ENCODE data around the gene PSMD2. TPM values are rescaled to one million over a fixed set of nuclear protein-coding genes. Genes with fewer than 3 reads are reported as not detected.

PSMD2 gene
- total RNA-seq, 2 experiments from 2014 or later = 207 to 236 TPM

DNA sequence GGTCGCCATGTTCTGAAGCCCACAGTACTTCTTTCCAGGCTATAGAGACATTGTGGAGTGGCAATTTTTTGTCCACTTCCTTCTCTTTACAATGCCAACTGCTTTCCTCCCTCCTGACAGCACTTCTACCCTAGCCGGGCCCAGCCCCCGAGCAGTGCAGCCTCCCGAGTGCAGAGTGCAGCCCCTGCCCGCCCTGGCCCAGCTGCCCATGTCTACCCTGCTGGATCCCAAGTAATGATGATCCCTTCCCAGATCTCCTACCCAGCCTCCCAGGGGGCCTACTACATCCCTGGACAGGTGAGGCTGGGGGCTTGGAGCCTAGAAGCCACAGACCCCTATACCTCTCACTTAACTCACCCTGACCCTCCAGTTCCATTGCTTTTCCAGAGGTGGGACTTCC lies 18.2 kb downstream of the PSMD2 start:
- no peaks in the 10 kb centered on the region for H3K27me3 Mint-ChIP-seq
- no peaks in the 10 kb centered on the region for H3K9me3 Mint-ChIP-seq (ENCODE audit: low read depth)
- peak overlapping the region; percentile 35 for H3K27ac Mint-ChIP-seq
- POLR2A ChIA-PET = no interaction called here
- intact Hi-C loops (cut with DNase I, micrococcal nuclease) = loop anchor here (5.0 kb wide), 2 partner anchors 145 to 680 kb away; partner anchors contain the start of genes AP2M1 (in 1 of the 2) and KLHL24 (in 1 of the 2)
- peaks cover 39% of the 10 kb centered on the region for H3K4me1 Mint-ChIP-seq
- DNase-seq (no peak), ATAC-seq (no peak)
- CTCF ChIA-PET = no interaction called here
- H3K4me3 Mint-ChIP-seq = peak overlapping the region; percentile 84
- peaks cover 49% of the 10 kb centered on the region for H3K36me3 Mint-ChIP-seq (ENCODE audit: low read depth)

DNA sequence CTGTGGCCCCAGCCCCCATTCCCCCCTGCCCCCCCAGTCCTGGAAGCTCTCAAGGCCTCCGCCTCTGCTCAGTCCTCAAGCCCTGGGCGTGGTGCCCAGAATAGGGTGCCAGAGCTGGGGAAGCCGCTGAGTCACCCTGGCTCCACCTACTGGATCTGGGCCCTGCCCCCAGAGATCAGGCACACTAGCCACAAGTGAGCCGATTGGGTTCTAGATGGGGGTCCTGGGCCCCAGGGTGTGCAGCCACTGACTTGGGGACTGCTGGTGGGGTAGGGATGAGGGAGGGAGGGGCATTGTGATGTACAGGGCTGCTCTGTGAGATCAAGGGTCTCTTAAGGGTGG lies 21.0 kb downstream of the PSMD2 start:
- POLR2A ChIA-PET = interaction anchor here (0.6 kb wide), 1 partner anchor 17 kb away, joined by 3 read pairs; no protein-coding TSS in a partner anchor
- peaks cover 77% of the 10 kb centered on the region for H3K36me3 Mint-ChIP-seq (ENCODE audit: low read depth)
- peaks cover 54% of the 10 kb centered on the region for H3K4me1 Mint-ChIP-seq
- H3K9me3 Mint-ChIP-seq (ENCODE audit: low read depth) = no peaks in the 10 kb centered on the region
- DNase-seq = peak; percentile 76
- ATAC-seq = peak; percentile 78
- CTCF ChIA-PET = interaction anchor here (1.6 kb wide), 1 partner anchor 70 kb away, joined by 5 read pairs; the partner anchor contains the start of gene EEF1AKMT4
- intact Hi-C loops (cut with DNase I, micrococcal nuclease) = no loop called here
- H3K27ac Mint-ChIP-seq = peak overlapping the region; percentile 57
- no peak overlapping the region for H3K4me3 Mint-ChIP-seq
- H3K27me3 Mint-ChIP-seq = no peaks in the 10 kb centered on the region

DNA sequence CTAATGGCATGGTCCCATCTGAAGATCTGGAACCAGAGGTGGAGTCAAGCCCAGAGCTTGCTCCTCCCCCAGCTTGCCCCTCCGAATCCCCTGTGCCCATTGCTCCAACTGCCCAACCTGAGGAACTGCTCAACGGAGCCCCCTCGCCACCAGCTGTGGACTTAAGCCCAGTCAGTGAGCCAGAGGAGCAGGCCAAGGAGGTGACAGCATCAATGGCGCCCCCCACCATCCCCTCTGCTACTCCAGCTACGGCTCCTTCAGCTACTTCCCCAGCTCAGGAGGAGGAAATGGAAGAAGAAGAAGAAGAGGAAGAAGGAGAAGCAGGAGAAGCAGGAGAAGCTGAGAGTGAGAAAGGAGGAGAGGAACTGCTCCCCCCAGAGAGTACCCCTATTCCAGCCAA lies 22.6 kb downstream of the PSMD2 start:
- Mint-ChIP-seq H3K4me3 (no peak overlapping the region), H3K4me1 (peaks cover 58% of the 10 kb centered on the region), H3K27ac (peak overlapping the region; percentile 39), H3K36me3 (ENCODE audit: low read depth) (peaks cover 82% of the 10 kb centered on the region), H3K27me3 (no peaks in the 10 kb centered on the region), H3K9me3 (ENCODE audit: low read depth) (no peaks in the 10 kb centered on the region)
- intact Hi-C loops (cut with DNase I, micrococcal nuclease) = no loop called here
- ChIA-PET POLR2A (no interaction called here), CTCF (no interaction called here)
- no peak for DNase-seq
- ATAC-seq = no peak

DNA sequence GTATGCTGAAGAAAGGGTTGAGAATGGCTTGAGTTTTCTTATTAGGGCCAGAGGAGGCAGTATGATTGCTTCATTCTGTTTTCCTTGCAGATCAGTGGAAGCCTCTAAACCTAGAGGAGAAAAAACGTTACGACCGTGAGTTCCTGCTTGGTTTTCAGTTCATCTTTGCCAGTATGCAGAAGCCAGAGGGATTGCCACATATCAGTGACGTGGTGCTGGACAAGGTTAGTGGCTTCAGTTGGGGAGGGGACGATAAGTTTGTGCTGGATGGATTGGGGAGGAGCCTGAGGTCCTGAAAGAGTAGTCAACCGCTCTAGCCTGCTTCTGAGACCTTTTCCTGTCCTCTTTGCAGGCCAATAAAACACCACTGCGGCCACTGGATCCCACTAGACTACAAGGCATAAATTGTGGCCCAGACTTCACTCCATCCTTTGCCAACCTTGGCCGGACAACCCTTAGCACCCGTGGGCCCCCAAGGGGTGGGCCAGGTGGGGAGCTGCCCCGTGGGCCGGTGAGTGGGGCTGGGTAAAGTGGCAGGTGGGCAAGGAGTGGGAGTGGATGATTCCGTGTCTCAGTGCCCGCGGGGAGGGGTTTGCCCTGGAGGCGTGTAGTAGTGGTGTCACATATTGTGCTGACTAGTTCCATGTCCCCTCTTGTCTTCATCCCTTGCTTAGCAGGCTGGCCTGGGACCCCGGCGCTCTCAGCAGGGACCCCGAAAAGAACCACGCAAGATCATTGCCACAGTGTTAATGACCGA lies 23.9 kb downstream of the PSMD2 start:
- Mint-ChIP-seq H3K27ac (peak overlapping the region; percentile 43), H3K27me3 (no peaks in the 10 kb centered on the region), H3K9me3 (ENCODE audit: low read depth) (no peaks in the 10 kb centered on the region), H3K36me3 (ENCODE audit: low read depth) (peaks cover 82% of the 10 kb centered on the region), H3K4me3 (no peak overlapping the region), H3K4me1 (peaks cover 45% of the 10 kb centered on the region)
- CTCF ChIA-PET = no interaction called here
- intact Hi-C loops (cut with DNase I, micrococcal nuclease) = no loop called here
- no peak for DNase-seq
- POLR2A ChIA-PET = no interaction called here
- no peak for ATAC-seq

DNA sequence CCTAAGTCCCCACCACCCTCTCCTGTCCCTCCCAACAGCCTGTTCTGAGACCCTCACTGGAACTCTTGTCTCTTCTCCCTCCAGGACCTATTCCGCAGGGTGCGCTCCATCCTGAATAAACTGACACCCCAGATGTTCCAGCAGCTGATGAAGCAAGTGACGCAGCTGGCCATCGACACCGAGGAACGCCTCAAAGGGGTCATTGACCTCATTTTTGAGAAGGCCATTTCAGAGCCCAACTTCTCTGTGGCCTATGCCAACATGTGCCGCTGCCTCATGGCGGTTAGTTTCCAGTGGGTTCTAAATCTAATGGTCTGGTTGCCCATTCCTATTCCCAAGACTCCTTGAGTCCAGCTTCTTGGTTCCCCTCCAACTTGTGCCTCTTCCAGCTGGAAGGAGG lies 24.7 kb downstream of the PSMD2 start:
- intact Hi-C loops (cut with DNase I, micrococcal nuclease) = no loop called here
- H3K27ac Mint-ChIP-seq = peak overlapping the region; percentile 31

DNA sequence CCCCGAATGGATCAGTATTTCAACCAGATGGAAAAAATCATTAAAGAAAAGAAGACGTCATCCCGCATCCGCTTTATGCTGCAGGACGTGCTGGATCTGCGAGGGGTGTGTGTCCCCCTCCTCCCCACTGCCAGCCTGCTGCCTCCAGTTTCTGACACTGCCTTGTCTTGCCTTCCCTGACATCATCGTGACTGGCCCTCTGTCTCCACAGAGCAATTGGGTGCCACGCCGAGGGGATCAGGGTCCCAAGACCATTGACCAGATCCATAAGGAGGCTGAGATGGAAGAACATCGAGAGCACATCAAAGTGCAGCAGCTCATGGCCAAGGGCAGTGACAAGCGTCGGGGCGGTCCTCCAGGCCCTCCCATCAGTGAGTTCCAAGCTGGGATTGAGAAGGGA lies 26.2 kb downstream of the PSMD2 start:
- H3K27ac Mint-ChIP-seq = peak overlapping the region; percentile 65
- CTCF ChIA-PET = interaction anchor here (1.0 to 1.4 kb wide), 3 partner anchors 13 to 28 kb away, joined by 3 to 4 read pairs (median 4); no protein-coding TSS in a partner anchor
- no peak for DNase-seq
- no peaks in the 10 kb centered on the region for H3K27me3 Mint-ChIP-seq
- no peak for ATAC-seq
- peaks cover 94% of the 10 kb centered on the region for H3K36me3 Mint-ChIP-seq (ENCODE audit: low read depth)
- no peaks in the 10 kb centered on the region for H3K9me3 Mint-ChIP-seq (ENCODE audit: low read depth)
- intact Hi-C loops (cut with DNase I, micrococcal nuclease) = no loop called here
- no peak overlapping the region for H3K4me3 Mint-ChIP-seq
- POLR2A ChIA-PET = interaction anchor here (0.7 to 2.5 kb wide), 5 partner anchors 9 to 82 kb away, joined by 3 to 10 read pairs (median 3); no protein-coding TSS in a partner anchor
- H3K4me1 Mint-ChIP-seq = peaks cover 42% of the 10 kb centered on the region

More for the DNA sequence above, 24.7 kb downstream of the PSMD2 start:
- ChIA-PET POLR2A (interaction anchor here (2.5 kb wide), 1 partner anchor 8 kb away, joined by 10 read pairs; no protein-coding TSS in a partner anchor), CTCF (interaction anchor here (0.7 to 1.0 kb wide), 2 partner anchors 30 to 222 kb away, joined by 3 read pairs; no protein-coding TSS in a partner anchor)
- Mint-ChIP-seq H3K27me3 (no peaks in the 10 kb centered on the region), H3K4me3 (no peak overlapping the region), H3K4me1 (peaks cover 45% of the 10 kb centered on the region), H3K36me3 (ENCODE audit: low read depth) (peaks cover 87% of the 10 kb centered on the region), H3K9me3 (ENCODE audit: low read depth) (no peaks in the 10 kb centered on the region)
- ATAC-seq (no peak), DNase-seq (no peak)

DNA sequence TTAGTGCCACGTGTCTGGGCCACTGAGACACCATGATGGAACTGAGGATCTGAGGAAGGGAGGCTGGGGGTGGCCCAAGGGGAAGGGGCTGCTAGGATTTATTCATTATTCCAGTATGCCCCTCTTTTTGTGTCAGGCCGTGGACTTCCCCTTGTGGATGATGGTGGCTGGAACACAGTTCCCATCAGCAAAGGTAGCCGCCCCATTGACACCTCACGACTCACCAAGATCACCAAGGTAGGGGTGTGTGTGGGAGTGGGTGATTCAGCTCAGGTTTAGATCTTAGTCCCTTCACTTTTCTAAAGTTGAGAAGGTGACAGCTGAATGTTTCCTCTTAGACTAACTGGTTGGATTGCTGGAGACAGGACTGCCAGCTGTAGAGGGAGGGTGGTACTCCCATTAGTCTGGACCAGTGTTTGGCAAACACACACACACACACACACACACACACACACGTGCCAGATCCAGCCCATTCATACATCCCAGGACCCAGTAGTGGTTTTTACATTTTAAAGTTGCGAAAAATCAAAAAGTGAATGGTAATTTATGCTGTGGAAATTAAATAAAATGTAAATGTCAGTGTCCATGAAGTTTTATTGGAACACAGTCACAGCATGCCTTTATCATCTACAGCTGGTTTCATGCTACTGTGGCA lies 26.8 kb downstream of the PSMD2 start:
- Mint-ChIP-seq H3K27ac (peak overlapping the region; percentile 67), H3K36me3 (ENCODE audit: low read depth) (peaks cover 93% of the 10 kb centered on the region), H3K9me3 (ENCODE audit: low read depth) (no peaks in the 10 kb centered on the region), H3K4me3 (no peak overlapping the region), H3K27me3 (no peaks in the 10 kb centered on the region), H3K4me1 (peaks cover 38% of the 10 kb centered on the region)
- DNase-seq = peak; percentile 70
- peak; percentile 94 for ATAC-seq
- CTCF ChIA-PET = interaction anchor here (0.7 to 1.4 kb wide), 7 partner anchors 10 to 144 kb away, joined by 3 to 4 read pairs (median 3); no protein-coding TSS in a partner anchor
- POLR2A ChIA-PET = interaction anchor here (0.6 to 2.5 kb wide), 8 partner anchors 10 to 166 kb away, joined by 3 to 10 read pairs (median 4); no protein-coding TSS in a partner anchor
- intact Hi-C loops (cut with DNase I, micrococcal nuclease) = no loop called here

DNA sequence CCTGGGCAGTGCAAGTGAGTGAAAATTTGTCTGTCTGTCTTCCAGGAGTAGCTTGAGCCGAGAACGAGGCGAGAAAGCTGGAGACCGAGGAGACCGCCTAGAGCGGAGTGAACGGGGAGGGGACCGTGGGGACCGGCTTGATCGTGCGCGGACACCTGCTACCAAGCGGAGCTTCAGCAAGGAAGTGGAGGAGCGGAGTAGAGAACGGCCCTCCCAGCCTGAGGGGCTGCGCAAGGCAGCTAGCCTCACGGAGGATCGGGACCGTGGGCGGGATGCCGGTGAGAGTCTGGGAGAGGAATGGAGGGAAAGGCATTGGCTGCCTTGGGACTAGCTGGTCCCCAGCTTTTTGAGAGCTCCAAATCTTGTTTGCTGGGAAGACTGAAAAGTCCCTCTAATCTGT lies 28.1 kb downstream of the PSMD2 start:
- CTCF ChIA-PET = interaction anchor here (1.2 to 1.4 kb wide), 2 partner anchors 8 to 24 kb away, joined by 3 read pairs; no protein-coding TSS in a partner anchor
- intact Hi-C loops (cut with DNase I, micrococcal nuclease) = no loop called here
- H3K27me3 Mint-ChIP-seq = no peaks in the 10 kb centered on the region
- no peak overlapping the region for H3K4me3 Mint-ChIP-seq
- H3K9me3 Mint-ChIP-seq (ENCODE audit: low read depth) = no peaks in the 10 kb centered on the region
- POLR2A ChIA-PET = interaction anchor here (0.5 kb wide), 1 partner anchor 735 kb away, joined by 7 read pairs; no protein-coding TSS in a partner anchor
- H3K36me3 Mint-ChIP-seq (ENCODE audit: low read depth) = peaks cover 93% of the 10 kb centered on the region
- no peak overlapping the region for H3K27ac Mint-ChIP-seq
- DNase-seq (no peak), ATAC-seq (no peak)
- peaks cover 44% of the 10 kb centered on the region for H3K4me1 Mint-ChIP-seq

DNA sequence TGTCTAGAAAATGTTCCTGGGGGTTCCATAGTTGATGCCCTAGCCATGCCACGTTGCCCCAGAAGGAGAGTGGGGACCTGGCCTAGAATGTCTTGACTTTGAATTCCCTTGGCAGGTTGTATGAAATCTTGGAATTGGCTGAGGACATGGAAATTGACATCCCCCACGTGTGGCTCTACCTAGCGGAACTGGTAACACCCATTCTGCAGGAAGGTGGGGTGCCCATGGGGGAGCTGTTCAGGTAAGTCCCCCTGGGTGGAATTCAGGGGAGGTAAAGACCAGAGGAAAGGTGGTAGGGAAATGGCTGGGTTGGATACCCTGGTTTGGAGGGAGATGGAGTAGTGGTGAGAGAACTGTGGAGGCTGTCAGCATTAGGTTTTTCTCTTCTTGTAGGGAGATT lies 29.5 kb downstream of the PSMD2 start:
- no peak for ATAC-seq
- CTCF ChIA-PET = interaction anchor here (0.9 kb wide), 1 partner anchor 12 kb away, joined by 3 read pairs; no protein-coding TSS in a partner anchor
- intact Hi-C loops (cut with DNase I, micrococcal nuclease) = no loop called here
- H3K27ac Mint-ChIP-seq = peak overlapping the region; percentile 53
- H3K4me1 Mint-ChIP-seq = peaks cover 53% of the 10 kb centered on the region
- POLR2A ChIA-PET = no interaction called here
- H3K36me3 Mint-ChIP-seq (ENCODE audit: low read depth) = peaks cover 93% of the 10 kb centered on the region
- H3K27me3 Mint-ChIP-seq = no peaks in the 10 kb centered on the region
- no peak for DNase-seq
- no peak overlapping the region for H3K4me3 Mint-ChIP-seq
- no peaks in the 10 kb centered on the region for H3K9me3 Mint-ChIP-seq (ENCODE audit: low read depth)

DNA sequence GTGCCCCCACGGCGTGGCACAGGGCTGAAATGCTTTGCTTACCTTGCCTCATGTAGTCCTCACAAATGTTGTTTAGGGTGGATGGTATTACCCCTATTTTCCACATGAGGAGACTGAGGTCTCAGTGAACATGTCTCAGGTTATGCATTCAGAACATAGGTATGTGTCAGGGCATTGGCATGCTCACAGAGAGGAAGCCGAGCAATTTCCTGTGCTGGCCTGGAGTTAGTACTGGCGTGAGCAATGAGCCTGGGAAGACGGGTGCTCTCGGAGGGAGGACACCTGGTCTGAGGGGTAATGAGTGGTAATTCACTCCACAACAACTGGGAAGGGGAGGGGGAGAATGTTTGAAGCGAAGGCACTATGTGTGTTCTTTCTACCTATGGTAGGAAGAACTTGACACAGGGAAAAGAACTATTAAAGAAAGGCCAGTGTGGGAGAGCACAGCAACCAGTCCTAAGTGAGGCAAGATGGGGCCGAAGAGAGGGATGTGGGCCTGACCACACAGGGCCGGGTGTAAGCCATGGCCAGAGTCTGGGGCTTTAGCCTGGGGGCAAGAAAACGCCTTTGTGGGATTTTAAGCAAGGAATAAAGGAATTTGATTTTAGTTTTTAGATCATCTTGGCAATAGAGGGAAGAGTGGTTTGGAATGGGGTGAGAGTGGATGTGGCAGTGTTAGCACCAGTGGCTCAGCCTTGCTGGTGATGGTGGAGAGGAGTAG lies 33.5 kb downstream of the PSMD2 start:
- no peak for ATAC-seq
- Mint-ChIP-seq H3K27me3 (no peaks in the 10 kb centered on the region), H3K27ac (peak overlapping the region; percentile 90), H3K36me3 (ENCODE audit: low read depth) (peaks cover 72% of the 10 kb centered on the region), H3K4me1 (peaks cover 61% of the 10 kb centered on the region), H3K9me3 (ENCODE audit: low read depth) (no peaks in the 10 kb centered on the region), H3K4me3 (no peak overlapping the region)
- no peak for DNase-seq
- ChIA-PET POLR2A (no interaction called here), CTCF (no interaction called here)
- intact Hi-C loops (cut with DNase I, micrococcal nuclease) = loop anchor here in 1 of 2 experiments (10.0 kb wide), 1 partner anchor 1602 kb away; the partner anchor contains the start of gene TRA2B

DNA sequence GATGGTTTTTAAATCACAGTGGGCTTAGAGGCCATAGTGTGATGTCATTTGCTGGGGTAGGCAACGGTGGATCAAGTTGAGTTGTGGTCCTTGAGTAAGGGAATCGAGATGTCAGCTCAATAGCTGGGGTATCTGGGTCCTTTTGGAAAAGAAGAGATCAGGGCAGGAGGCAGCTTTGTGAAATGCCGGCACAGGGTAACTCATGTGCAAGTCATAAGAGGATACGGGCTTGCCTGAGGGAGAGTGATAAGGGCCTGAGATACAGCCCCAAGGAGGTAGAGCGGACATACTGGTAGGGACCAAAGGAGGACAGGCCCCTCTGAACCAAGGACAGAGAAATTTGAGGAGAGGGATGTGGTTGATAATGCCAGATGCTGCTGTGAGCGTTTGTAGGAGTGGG lies 34.1 kb downstream of the PSMD2 start:
- DNase-seq = no peak
- ChIA-PET CTCF (interaction anchor here (0.7 kb wide), 1 partner anchor 14 kb away, joined by 3 read pairs; no protein-coding TSS in a partner anchor), POLR2A (no interaction called here)
- Mint-ChIP-seq H3K27ac (peak overlapping the region; percentile 90), H3K27me3 (no peaks in the 10 kb centered on the region), H3K4me3 (no peak overlapping the region), H3K4me1 (peaks cover 68% of the 10 kb centered on the region), H3K9me3 (ENCODE audit: low read depth) (no peaks in the 10 kb centered on the region), H3K36me3 (ENCODE audit: low read depth) (peaks cover 66% of the 10 kb centered on the region)
- no peak for ATAC-seq
- intact Hi-C loops (cut with DNase I, micrococcal nuclease) = loop anchor here in 1 of 2 experiments (10.0 kb wide), 1 partner anchor 1602 kb away; the partner anchor contains the start of gene TRA2B
